Effector CD8-positive, alpha-beta T cell (primary cell): ENCODE measurements around the gene INTS7.
"Not testable (repeated sequence)": the region's sequence is repeated elsewhere in the genome, so short reads cannot be mapped to it uniquely, and the experiment has no call there.

Source experiments
- DNase-seq: peaks from one replicate; lab custom pipeline; 2025; lab: John Stamatoyannopoulos, UW

INTS7 gene

DNA sequence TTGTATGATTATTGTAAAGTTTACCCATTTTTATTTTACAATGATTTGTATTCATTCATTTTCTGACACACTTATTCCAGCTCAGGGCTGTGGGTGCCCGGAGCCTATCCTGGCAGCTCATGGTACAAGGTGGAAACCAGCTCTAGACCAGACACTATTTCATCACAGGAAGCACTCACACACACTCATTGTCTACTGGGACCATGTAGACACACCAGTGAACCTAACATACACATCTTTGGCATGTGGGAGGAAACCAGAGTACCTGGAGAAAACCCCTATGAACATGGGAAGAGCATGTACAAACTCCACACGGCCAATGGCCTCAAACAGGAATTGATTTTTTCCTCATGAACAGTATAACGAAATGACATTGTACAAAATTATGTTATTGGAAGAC is 2.5 kb upstream of the INTS7 start:
- DNase-seq = no peak

DNA sequence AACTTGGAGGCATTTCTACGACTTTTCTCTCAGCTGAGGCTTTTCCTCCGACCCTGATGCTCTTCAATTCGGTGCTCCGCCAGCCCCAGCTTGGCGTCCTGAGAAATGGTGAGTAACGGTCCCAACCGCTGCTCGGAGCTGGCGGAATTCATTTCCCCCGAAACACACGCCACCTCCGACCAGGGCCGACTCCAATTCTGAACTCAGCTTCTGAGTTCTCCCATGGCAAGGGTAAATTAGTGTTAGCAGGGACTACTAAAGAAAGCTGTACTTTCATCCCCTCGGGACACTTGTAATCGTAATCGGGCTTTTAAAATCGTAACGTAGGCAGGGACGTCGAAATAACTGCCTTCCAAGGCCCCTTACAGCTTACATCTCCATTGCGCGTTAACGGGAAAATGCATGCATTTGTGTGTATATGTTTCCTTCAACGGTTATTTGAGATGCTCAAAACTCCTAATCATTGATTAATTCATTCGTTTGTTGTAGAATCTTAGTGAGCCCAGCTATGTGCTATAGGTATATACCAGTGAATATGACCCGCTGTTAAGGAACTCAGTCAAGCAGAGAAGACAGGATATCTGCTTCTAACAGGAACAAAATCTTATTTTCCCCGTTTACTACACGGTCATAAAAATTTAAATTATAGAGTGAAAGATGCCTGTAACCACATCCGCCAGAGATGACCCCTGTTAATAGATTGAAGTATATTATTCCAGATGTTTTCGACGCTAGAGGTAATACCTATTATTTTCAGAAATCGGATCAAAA is 663 bp upstream of the INTS7 start:
- DNase-seq = no peak

DNA sequence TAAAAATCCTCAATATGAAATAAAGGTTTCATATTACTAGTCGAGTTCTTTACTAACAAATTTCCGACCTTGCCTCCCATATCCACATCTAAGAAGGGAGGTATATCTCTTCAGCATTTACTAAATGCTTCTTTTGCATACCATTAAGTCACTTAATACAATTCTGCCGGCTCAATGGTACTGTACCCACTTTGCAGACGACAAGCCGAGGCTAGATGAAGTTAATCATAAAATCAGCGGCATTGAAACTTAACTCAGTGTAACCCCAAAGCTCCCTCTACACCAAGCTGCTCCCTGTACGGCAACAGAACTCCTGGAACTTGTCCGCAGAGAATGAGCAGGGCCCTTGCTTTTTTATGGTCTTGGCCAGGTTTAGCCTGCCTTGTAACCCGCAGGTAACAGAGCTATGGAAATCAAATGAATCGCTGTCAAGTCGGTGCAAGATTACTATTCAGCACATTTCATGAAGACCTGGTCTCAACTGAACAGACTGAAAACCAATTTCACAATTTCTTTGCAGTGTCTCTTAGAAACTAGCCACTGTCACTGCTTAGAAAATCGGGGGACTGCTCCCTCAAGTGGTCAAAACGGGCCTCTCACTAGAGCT is 738 bp downstream of the INTS7 start:
- peak; percentile 13 for DNase-seq

DNA sequence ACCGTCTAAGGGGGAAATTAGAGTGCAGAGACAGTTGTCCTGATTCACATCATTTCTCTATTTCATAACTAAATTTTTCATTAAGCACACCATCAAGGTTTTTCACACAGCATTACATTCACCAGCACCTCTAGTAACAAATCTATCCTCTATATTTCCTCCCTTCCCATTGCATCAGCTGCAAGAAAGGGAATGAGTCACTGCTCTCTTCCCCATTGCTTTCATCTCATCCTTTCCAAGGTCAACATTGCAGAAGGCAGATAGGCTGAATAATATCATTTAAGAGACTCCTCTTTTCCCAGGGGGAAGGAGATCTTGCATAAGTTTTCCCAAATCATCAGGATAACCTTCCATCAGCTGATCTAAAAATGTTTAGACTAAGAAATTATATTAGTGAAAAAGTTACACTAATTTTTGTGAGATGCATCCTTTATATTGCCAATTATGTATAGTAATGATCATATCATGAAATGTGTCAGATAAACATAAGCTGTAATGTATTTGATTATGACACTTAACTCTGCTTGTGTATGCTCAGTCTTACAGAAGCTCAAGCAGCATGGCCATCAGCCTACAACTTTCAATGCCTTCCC is 4.3 kb downstream of the INTS7 start:
- DNase-seq = no peak

DNA sequence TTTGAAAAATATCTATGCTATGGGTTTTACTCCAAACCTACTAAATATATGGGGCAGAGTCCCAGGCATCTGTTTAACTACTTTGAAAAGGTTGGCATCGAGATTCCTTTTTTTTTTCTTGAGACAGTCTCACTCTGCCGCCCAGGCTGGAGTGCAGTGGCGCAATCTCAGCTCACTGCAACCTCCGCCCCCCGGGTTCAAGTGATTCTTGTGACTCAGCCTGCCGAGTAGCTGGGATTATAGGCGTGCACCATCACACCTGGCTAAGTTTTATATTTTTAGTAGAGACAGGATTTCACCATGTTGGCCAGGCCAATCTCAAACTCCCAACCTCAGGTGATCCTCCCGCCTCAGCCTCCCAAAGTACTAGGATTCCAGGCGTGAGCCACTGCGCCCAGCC is 7.6 kb downstream of the INTS7 start:
- DNase-seq = not testable (repeated sequence)

DNA sequence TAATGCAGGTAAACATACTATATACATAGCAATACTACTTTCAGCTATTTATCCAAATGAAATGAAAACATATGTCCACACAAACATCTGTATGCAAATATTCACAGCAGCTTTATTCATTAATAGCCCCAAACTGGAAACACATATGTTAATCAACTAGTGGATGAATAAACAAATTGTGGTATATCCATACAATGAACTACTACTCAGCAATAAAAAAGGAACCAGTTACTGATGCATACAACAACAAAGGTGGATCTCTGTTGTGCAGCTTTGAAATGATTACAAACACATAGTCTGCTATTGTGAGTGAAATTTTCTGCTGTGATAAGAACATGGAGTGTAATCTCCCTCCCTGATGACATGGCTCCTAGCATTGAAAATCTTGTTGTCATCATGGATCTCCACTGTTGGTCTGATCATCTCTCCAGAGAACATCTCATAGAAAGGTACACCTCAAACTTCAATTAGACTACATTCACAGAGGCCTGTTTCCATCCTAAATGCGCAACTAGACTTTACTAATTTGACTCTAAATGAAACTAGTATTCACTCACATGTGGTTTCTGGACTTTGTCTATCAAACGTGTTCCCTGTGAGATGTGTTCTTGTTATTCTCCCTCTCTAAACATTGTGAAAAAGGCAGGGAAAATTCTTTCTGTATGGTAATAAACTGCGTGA is 10.7 kb downstream of the INTS7 start:
- DNase-seq = no peak

DNA sequence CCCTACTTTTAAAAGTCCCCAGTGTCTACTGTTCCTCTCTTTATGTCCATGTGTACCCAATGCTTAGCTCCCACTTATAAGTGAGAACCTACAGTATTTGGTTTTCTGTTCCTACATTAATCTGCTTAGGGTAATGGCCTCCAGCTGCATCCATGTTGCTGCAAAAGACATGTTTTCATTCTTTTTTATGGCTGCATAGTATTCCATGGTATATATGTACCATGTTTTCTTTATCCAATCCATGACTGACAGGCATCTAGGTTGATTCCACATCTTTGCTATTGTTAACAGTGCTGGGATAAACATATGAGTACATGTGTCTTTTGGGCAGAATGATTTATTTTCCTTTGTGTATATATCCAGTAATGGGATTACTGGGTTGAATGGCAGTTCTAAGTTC is 12.4 kb downstream of the INTS7 start:
- not testable (repeated sequence) for DNase-seq

DNA sequence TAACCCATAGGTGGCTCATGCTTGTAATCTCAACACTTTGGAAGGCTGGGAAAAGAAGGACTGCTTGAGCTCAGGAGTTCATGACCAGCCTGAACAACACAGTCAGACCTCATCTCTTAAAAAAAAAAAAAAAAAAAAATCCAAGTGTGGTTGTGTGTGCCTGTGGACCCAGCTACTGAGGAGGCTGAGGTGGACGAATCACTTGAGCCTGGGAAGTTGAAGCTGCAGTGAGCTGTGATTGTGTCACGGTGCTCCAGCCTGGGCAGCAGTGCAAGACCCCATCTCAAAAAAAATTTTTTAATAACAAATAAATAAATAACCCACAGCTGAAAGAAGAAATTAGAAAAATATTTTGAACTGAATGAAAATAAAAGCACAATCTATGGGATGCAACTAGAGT is 13.8 kb downstream of the INTS7 start:
- DNase-seq = no peak

DNA sequence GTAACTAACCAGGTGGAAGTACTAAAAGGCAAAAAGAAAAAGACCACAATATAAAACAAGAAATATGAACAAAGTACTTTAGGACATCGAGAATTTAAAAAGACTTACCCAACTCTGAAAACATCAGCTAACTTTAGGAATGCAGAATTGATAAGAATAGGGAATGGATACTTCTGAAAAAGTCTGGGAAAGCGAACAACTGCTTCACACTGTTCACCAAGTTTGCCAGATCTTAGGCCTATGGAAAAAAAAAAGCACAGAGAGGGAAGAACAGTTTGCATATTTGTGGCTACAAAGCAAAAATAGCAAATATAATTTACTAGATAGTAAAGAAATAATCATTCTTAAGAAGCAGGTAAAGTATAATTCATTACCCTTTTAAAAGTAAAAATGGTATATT is 14.4 kb downstream of the INTS7 start:
- DNase-seq = no peak

DNA sequence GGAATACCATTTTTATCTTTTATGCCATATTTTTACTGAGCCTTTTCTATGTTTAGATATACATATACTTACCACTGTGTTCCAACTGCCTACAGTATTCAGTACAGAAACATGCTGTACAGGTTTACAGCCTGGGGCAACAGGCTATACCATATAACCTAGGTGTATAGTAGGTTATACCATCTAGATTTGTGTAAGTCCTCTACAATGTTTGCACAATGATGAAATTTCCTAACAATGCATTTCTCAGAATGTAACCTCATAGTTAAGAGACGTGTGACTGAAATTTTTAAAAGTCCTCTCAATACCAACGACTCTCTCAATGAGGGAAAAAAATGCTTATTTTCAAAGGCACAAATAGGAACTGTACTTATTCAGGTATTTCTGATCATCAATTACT is 21.7 kb downstream of the INTS7 start:
- DNase-seq = no peak

DNA sequence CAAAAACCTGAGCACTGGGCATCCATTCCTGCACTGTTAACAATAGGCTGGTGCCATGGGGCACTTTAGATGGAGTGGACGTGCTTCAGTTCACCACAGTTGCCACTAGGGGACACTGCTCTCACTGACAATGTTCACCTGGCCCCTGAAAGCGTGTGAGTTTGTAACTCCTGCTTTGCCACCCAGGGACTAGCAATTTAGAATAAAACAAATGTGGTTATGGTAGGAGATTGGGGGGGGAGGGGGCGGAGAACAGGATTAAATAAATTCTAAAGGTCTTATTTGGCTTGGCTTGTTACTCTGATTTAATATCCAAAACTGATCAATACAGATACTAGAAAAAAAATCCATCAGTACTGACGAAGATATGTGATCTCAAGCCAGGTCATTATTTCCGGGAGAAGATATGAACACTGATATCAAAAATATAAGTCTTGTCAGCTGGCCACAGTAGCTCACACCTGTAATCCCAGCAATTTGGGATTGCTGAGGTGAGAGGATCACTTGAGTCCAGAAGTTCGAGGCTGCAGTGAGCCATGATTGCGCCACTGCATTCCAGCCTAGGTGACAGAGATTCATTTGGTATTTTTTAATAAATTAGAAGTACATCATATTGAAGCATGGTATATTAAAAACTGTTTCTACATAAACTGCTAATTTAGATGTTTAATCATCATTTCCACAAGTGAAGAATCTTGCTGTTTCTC is 23.2 kb downstream of the INTS7 start:
- DNase-seq = peak; percentile 37

DNA sequence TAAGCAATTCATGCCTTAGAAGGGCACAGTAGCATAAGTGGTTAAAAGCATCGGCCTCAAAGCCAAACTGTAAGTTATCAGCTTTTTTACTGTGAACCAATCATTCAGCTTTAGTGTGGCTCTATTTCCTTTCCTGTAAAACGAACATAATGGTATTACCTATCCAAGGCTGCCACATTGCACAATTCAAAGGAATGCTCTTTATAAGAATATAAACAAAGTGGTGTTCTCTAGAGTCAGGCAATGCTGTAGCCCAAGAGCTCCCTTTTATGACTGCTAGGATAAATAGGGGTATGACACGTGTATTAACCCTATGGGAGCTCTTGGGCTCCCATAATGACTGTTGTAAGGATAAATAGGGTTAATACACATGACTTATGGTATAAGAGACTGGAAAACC is 25.4 kb downstream of the INTS7 start:
- no peak for DNase-seq

DNA sequence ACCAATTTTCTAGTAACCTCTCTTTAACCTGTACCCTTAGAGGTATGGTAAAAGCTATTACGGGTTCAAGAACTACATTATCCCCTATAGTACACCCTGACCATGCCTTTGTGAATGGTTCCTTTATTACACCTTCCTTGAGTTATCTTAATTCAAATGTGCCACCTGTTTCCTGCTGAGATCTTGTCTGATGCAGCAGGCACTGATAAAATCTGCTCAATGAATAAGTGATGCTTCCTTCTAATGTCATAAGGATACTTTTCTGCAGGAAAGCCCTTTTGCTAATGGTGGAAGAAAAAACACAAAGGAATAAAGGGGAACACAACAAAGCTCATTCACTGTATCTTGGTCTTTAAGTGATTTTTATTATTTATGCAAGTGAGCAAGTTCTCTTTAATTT is 25.8 kb downstream of the INTS7 start:
- no peak for DNase-seq

DNA sequence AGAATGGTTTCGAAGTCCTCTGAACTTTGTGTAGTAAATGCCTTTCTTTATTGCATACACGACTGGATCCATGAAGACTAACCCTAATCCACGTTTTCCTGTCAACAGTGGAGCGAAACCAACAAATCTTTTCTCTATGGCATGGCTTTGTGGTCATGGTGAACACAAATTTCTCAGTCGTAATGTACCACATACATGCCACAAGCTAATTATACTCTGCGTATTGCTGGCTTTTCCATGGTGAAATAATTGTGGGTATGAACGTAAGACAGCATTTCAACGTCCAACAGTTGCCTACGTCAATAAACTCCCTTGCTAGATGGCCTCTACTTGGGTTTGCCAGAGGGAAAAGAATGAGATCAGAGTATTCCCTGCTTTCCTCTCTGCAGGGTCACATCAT is 27.5 kb downstream of the INTS7 start:
- DNase-seq = no peak

DNA sequence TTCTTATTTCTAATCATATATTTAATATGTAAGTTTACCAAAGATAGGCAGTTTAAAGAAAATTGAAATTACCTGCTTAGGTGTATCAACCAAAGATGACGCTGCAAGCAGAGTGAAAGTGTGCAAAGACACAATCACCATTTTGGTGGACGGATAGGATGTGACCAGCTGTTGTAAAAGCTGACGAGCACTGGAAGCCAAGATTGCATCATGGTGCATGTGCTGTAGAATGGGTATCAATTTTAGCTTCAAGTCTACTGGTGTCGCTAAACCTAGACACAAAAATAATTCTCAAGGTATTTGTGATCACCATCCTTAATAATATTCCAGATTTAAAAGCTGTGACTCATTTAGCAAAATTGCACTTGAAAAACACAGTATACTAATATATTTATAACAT is 28.2 kb downstream of the INTS7 start:
- DNase-seq = no peak

DNA sequence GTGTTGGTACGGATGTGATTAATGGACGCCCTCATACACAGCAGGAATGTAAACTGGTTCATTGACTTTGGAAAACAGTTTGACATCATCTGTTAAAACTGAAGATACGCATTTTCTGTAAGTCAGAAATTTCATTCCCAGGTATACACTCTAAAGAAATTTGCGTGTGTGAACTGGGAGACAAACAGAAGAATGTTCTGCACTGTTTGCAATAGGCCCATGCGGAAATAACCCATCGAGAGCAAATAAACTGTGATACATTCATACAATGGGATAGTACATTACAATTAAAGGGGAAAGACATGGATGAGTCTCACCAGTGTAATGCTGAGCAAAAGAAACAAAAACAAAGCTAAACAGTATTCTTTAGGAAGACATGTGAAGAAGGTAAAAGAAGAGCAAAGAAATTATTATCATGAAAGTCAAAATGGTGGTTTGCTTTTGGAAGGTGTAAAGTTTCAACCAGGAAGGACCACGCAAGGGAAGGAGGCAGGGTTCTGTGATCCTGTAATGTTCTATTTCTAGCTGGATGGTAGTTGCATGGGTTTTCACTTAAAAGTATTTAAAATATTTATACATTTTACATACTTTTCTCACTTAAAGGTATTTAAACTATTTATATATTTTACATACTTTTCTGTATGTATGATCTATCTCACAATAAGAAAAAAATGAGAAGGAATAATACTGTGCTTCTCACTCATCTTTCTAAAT is 30.3 kb downstream of the INTS7 start:
- DNase-seq = no peak

DNA sequence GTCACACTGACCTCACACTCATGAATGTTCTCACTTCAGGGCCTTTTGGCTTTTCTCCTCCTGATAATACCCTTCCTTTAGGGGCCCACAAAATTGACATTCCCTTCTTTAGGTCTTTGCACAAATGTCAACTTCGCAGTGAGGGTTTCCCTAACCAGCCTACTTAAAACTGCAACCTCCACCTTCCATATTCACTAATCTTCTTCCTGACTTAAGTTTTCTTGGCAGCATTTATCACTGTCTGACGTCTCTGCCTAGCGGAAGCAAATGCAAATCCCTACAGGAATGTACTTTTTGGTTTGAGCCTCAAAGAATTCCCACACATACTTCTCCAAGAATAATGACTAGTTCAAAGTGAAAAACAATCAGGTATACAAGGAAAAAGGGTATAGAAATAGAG is 32.8 kb downstream of the INTS7 start:
- DNase-seq = no peak

DNA sequence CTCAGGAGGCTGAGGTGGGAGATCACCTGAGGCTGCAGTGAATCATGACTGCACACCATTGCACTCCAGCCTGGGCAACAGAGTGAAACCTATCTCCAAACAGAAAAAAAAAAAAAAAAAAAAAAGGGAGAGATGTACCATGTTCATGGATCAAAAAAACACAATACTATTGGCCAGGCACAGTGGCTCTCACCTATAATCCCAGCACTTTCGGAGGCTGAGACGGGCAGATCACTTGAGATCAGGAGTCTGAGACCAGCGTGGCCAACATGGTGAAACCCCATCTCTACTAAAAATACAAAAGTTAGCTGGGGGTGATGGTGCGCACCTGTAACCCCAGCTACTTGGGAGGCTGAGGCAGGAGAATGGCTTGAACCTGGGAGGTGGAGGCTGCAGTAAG is 37.9 kb downstream of the INTS7 start:
- DNase-seq = not testable (repeated sequence)

DNA sequence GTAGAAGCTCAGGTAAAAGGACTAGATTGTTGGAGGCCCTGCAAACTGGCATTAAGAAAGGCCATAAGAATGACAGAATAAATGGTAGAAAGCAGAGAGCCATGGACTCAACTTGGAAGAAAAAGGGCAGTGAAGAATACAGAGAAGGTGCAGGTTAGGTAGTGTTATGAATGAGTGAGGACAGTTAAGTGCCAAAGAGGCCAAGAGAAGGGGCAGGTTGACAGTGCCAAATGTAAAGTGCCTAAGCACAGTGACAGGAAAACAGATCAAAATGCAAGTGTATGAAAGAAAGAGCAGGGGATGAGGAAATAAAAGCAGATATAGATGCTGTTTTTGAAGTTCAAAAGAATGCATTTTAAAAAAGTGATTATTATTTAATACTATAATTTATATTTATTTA is 43.7 kb downstream of the INTS7 start:
- DNase-seq = no peak

DNA sequence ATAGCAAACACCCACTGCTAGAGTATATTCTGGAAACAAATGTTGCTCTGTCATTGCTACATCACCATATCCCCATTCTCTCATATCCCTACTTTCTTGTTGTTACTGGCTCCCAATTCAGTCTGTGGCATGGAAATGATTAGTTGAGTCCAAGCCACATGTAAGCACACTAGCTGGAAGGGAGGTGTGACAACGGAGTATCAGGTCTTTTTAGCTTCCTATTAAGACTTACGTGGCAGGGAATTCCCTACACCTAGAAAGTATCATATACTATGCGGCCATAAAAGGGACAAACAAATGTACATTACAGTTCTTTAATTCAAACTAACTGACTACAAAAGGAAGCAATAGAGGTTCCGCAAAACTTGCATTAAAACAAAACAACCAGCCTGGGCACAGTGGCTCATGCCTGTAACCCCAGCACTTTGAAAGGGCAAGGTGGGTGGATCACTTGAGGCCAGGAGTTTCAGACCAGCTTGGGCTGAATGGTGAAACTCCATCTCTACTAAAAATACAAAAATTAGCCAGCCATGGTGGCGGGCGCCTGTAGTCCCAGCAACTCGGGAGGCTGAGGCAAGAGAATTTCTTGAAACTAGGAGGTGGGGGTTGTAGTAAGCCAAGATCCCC is 48.6 kb downstream of the INTS7 start:
- DNase-seq = no peak
